Lower leg skin (tissue), 4 donors: ENCODE measurements around the gene CENPI. TPM values are rescaled to one million over a fixed set of nuclear protein-coding genes. Genes with fewer than 3 reads are reported as not detected.

ENCODE experiments used
- DNase-seq, 2 donors: peaks; one replicate each; pipeline ENCODE4 v3.0.0-alpha.2; 2019; ENCODE audit warnings: low spot score in 2 of 2
- H3K4me3 ChIP-seq: fragments of 200-600 bp; sonication (generic); 2 replicates; pipeline ENCODE4 v1.5.1; 2017; ENCODE audit warnings: mild to moderate bottlenecking, low read depth; ENCODE audit not compliant: poor library complexity, severe bottlenecking
- CTCF ChIP-seq, 3 donors: fragments of 450-650 bp; IDR thresholded peaks; one replicate each; pipeline ENCODE4 v1.5.1; 2016; ENCODE audit warnings: antibody characterized with exemption in 3 of 3, mild to moderate bottlenecking in 3 of 3, moderate library complexity in 2 of 3
- POLR2A ChIP-seq, 2 donors: fragments of 450-650 bp; IDR thresholded peaks; one replicate each; pipeline ENCODE4 v1.6.1; 2016 to 2017; ENCODE audit warnings: antibody characterized with exemption in 2 of 2, mild to moderate bottlenecking in 1 of 2, moderate library complexity in 1 of 2
- WGBS, 2 donors: methylation state at CpG; one replicate each; pipeline ENCODE4 v1.1.5; 2018; 5-methylcytosine and 5-hydroxymethylcytosine counted together
- intact Hi-C: fragments of 100-400 bp; cut with DNase I; formaldehyde crosslinking; loops from one replicate; pipeline ENCODE4 v1.15.0; 2023; ENCODE audit warnings: low total_unique reads
- total RNA-seq, 4 donors: library from RNA; depleted of rRNA; stranded (reverse); fragments of >200 nt; gene quantifications; one replicate each; pipeline ENCODE4 v1.1.0, GENCODE V29; 2016

The CENPI gene
- total RNA-seq, 4 donors from 2014 or later = 0.29 to 2.1 (median 0.54) TPM

DNA sequence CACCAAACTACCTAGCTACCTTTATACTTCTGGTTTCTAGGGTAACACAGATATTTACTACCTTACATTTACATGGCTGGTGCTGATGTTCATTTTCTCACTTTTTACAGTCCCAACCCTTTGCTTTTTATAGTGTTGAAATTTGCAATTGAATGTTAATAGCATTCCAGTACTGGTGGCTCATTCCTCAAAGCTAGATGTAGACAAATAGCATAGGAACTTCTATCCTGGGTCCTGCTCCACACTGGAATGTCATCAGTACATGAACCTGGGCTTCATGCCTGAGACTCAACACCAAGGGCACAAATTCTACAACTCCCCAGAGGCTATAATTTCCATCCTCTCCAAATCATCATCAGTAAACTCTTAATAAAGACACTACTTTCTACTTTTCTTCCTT, 35.8 kb upstream of the CENPI start:
- H3K4me3 ChIP-seq = no peak overlapping the region
- intact Hi-C loops = no loop called here
- TF ChIP-seq POLR2A (IDR thresholded peaks at IDR 0.05) (no peak), CTCF (IDR thresholded peaks at IDR 0.05) (no peak)
- no peak for DNase-seq

DNA sequence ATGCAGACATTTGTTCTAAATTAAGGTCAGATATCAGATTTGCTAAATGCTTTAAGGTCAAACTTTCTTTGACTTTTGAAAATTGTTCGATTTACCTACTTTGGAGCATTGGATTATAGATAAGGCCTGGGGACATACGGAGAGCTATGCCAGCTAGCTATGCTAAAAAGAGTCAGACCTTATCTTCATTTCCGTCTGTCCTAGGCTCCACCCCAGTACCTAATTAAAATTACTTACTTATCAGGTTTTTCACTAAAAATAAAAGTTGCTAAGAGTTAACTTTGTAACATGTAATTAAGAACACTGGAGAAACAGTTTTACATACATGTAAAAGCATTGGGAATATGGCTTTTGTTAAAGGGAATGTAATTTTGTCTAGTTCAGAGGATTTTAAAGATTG, 26.4 kb upstream of the CENPI start:
- intact Hi-C loops = no loop called here
- H3K4me3 ChIP-seq = no peak overlapping the region
- no peak for DNase-seq
- TF ChIP-seq POLR2A (IDR thresholded peaks at IDR 0.05) = no peak
- TF ChIP-seq CTCF (IDR thresholded peaks at IDR 0.05) = no peak
- WGBS, 2 donors = 64% methylated on average over 3 of the region's 3 CpGs

DNA sequence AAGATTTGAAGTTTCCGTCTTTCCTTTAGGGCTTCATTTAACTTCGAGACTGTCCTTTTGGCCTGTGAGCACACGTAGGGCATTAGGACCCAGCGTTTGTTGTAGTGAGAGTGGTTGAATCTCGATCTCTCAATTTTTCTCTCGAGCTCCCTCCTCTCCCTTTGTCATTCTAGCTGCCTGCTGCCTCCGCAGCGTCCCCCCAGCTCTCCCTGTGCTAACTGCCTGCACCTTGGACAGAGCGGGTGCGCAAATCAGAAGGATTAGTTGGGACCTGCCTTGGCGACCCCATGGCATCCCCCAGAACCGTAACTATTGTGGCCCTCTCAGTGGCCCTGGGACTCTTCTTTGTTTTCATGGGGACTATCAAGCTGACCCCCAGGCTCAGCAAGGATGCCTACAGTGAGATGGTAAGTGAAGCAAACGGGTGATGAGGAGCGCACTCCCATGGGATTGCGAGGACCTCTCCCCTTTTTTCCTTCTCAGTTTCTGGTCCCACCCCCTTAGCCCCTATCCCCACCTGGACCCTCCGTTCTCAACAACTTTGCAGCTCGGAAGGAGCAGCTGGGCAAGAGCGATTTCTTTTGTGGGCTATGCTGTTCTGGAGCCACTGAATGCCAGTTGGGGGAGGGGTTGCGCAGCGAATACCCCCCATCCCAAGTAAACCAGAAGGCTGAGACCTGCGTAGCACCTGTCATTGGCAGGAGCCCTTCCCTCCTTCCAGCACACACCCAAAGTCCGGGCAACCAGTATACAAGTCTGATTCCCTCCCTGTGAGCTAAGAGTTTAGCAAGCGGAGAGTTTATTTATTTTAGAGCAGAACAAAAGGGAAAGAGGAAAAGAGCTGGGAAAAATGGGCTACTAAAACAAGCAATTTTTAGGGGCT, 19.0 kb upstream of the CENPI start, which contains the start of gene TMEM35A:
TSS of gene TMEM35A (plus strand) at position 164 of the 883 bp plus-strand sequence. CDS start at position 288, 124 bp downstream.
- no peak for DNase-seq
- no peak within 1 kb of the TSS for H3K4me3 ChIP-seq
- WGBS, 2 donors = 7 to 27% methylated on average over 18 to 23 of the region's 23 CpGs
- intact Hi-C loops = no loop called here
- no peak for TF ChIP-seq CTCF (IDR thresholded peaks at IDR 0.05)

DNA sequence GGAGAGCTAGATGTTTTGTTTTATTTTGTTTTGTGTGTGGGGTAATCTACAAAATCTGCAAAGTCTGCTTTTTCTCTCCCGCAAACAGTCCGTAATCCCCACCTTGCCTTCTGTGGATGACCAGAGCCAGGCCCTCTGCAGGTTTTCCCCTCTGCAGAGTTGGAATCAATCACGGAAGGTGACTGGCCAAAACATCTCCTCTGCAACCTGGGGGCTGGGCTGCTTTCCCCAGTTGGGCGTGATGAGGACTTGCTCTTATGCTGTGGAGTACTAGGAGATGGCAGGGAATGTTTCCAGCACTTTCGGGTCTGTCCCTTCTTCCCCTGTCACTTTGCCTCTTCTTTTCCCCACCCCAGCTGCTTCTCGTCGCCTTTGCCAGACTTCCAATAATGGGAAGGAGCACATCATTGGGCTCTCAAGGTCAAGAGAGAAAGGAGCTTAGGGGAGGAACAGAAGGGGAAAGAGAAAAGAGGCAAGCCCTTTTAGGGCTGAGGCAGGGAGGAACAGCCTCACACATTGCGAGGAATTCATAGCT, 18.2 kb upstream of the CENPI start:
- intact Hi-C loops = no loop called here
- no peak for DNase-seq
- 42 to 53% methylated on average over 7 to 8 of the region's 8 CpGs for WGBS, 2 donors
- TF ChIP-seq CTCF (IDR thresholded peaks at IDR 0.05) (no peak), POLR2A (IDR thresholded peaks at IDR 0.05) (no peak)
- H3K4me3 ChIP-seq = no peak overlapping the region

DNA sequence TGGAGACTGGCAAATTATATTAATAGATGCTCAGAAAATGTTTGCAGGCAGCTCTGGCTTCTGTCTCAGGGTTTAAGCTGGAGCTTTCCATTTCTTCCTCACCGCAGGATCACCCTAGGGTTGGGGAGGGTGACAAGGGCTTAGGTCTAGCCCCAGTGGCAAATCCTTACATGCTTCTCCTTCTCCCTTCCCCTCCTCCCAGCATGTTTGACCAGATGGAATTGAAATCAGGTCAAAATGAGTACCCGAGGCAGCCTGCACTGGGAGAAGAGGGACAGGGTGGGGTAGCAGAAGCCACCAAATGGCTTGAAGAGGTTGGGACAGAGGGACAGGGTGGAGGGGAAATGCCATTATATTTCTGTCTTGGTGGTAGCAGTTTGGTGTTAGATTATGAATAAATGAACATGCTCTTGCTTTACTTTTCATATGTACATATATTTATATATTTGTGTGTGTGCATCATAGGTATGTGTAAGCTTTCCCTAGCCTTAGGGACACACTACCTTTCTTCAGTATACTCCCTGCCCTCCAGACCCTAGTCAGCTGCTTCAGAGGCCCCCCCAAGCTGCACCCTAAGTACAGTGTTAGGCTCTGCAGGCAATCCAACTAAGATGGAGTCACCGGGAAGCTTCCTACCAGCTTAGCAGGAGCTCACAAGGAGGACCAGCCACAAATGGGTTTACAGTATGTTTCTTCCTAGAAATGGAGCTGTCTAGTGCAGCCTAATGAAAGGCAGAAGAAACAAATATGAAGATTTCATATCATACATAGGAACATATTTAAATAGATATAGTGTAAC, 17.5 kb upstream of the CENPI start:
- intact Hi-C loops = no loop called here

More for the DNA sequence above, 17.5 kb upstream of the CENPI start:
- TF ChIP-seq CTCF (IDR thresholded peaks at IDR 0.05) = no peak
- no peak for TF ChIP-seq POLR2A (IDR thresholded peaks at IDR 0.05)
- no peak overlapping the region for H3K4me3 ChIP-seq
- 63 to 78% methylated on average over 3 of the region's 3 CpGs for WGBS, 2 donors
- no peak for DNase-seq
